ENCODE data around the gene CFAP97. TPM values are rescaled to one million over a fixed set of nuclear protein-coding genes. Genes with fewer than 3 reads are reported as not detected.

Gene CFAP97
- total and polyA plus RNA-seq, 9 of the 15 experiments (the other 6 are each of a cell fraction or from before 2014, with no cell fraction given), result 17.3 to 57.8 (median 44.4) TPM

- TF ChIP-seq ATF3 (IDR thresholded peaks at IDR 0.05), result peak; percentile 68
- TF ChIP-seq ATF3 (CRISPR knock-in tag; conservative IDR thresholded peaks at IDR 0.05), result no peak
- TF ChIP-seq ZNF134 (CRISPR knock-in tag; conservative IDR thresholded peaks at IDR 0.05), result no peak
- TF ChIP-seq, protein P1, sequence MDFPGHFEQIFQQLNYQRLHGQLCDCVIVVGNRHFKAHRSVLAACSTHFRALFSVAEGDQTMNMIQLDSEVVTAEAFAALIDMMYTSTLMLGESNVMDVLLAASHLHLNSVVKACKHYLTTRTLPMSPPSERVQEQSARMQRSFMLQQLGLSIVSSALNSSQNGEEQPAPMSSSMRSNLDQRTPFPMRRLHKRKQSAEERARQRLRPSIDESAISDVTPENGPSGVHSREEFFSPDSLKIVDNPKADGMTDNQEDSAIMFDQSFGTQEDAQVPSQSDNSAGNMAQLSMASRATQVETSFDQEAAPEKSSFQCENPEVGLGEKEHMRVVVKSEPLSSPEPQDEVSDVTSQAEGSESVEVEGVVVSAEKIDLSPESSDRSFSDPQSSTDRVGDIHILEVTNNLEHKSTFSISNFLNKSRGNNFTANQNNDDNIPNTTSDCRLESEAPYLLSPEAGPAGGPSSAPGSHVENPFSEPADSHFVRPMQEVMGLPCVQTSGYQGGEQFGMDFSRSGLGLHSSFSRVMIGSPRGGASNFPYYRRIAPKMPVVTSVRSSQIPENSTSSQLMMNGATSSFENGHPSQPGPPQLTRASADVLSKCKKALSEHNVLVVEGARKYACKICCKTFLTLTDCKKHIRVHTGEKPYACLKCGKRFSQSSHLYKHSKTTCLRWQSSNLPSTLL (IDR thresholded peaks at IDR 0.05), result no peak
- 0 out of 2 replicates have a peak, but pooled peaks have one; percentile 28 for TF ChIP-seq CHAMP1 (IDR thresholded peaks at IDR 0.05)
- TF ChIP-seq, protein P2, sequence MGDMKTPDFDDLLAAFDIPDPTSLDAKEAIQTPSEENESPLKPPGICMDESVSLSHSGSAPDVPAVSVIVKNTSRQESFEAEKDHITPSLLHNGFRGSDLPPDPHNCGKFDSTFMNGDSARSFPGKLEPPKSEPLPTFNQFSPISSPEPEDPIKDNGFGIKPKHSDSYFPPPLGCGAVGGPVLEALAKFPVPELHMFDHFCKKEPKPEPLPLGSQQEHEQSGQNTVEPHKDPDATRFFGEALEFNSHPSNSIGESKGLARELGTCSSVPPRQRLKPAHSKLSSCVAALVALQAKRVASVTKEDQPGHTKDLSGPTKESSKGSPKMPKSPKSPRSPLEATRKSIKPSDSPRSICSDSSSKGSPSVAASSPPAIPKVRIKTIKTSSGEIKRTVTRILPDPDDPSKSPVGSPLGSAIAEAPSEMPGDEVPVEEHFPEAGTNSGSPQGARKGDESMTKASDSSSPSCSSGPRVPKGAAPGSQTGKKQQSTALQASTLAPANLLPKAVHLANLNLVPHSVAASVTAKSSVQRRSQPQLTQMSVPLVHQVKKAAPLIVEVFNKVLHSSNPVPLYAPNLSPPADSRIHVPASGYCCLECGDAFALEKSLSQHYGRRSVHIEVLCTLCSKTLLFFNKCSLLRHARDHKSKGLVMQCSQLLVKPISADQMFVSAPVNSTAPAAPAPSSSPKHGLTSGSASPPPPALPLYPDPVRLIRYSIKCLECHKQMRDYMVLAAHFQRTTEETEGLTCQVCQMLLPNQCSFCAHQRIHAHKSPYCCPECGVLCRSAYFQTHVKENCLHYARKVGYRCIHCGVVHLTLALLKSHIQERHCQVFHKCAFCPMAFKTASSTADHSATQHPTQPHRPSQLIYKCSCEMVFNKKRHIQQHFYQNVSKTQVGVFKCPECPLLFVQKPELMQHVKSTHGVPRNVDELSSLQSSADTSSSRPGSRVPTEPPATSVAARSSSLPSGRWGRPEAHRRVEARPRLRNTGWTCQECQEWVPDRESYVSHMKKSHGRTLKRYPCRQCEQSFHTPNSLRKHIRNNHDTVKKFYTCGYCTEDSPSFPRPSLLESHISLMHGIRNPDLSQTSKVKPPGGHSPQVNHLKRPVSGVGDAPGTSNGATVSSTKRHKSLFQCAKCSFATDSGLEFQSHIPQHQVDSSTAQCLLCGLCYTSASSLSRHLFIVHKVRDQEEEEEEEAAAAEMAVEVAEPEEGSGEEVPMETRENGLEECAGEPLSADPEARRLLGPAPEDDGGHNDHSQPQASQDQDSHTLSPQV (IDR thresholded peaks at IDR 0.05), result peak; percentile 61
- no peak for TF ChIP-seq SMARCA5 (IDR thresholded peaks at IDR 0.05)
- TF ChIP-seq NR2C2 (CRISPR knock-in tag; IDR thresholded peaks at IDR 0.05), result no peak
- TF ChIP-seq NR2C2 (tag; IDR thresholded peaks at IDR 0.05), result no peak
- no peak for TF ChIP-seq MCM7 (IDR thresholded peaks at IDR 0.05)
Observed at GRCh38 chr4:185119927-185120630, 83.7 kb downstream of the CFAP97 start (continued).
